PC-3 (cell line): Measurements from ENCODE around the gene ADGRG6. TPM values are rescaled to one million over a fixed set of nuclear protein-coding genes. Genes with fewer than 3 reads are reported as not detected.

ENCODE experiments used
- ATAC-seq: fragments of 200-7000 bp; cut with Tn5 transposase; 2 replicates; pipeline ENCODE4 v1.9.1; 2020; ENCODE audit warnings: mild to moderate bottlenecking, moderate library complexity
- BruUV-seq: library from RNA; stranded (reverse); fragments of 400-500 nt; replicated peaks from 2 replicates; lab custom pipeline; 2021; lab: Mats Ljungman, UMichigan
- CTCF ChIA-PET: fragments of 300-600 bp; sonication (Branson Sonifier 250); formaldehyde crosslinking; loops from one replicate; lab custom pipeline; 2022; ENCODE audit warnings: antibody characterized with exemption; lab: Charles Lee
- POLR2A ChIA-PET: fragments of 300-600 bp; sonication (Branson Sonifier 250); formaldehyde crosslinking; loops from one replicate; lab custom pipeline; 2022; ENCODE audit warnings: antibody characterized with exemption; ENCODE audit not compliant: unreplicated experiment; lab: Charles Lee
- DNase-seq: peaks from one replicate; pipeline ENCODE4 v3.0.0-alpha.2; 2015
- H2AFZ ChIP-seq: fragments of 300-600 bp; sonication (generic); 2 replicates; pipeline ENCODE4 v1.6.0; 2016; ENCODE audit warnings: antibody characterized with exemption, low read length
- H3F3A ChIP-seq: fragments of 300-600 bp; sonication (generic); one replicate; pipeline ENCODE4 v1.6.0; 2017; ENCODE audit warnings: antibody characterized with exemption, low read length, control low read depth, mild to moderate bottlenecking; ENCODE audit not compliant: unreplicated experiment
- H3K27ac ChIP-seq: fragments of 300-600 bp; sonication (generic); 2 replicates; pipeline ENCODE4 v1.5.1; 2016; ENCODE audit warnings: mild to moderate bottlenecking, low read length
- H3K27me3 ChIP-seq: fragments of 300-600 bp; sonication (generic); 2 replicates; pipeline ENCODE4 v1.6.1; 2016; ENCODE audit warnings: low read length, mixed read lengths
- H3K36me3 ChIP-seq: fragments of 300-600 bp; sonication (generic); 2 replicates; pipeline ENCODE4 v1.6.1; 2016; ENCODE audit warnings: low read depth, mixed run types, low read length, mixed read lengths
- H3K4me1 ChIP-seq: fragments of 300-600 bp; sonication (generic); 2 replicates; pipeline ENCODE4 v1.5.1; 2016; ENCODE audit warnings: low read length; ENCODE audit not compliant: insufficient read depth
- H3K4me2 ChIP-seq: fragments of 300-600 bp; sonication (generic); 2 replicates; pipeline ENCODE4 v1.6.0; 2016; ENCODE audit warnings: low read length
- H3K4me3 ChIP-seq: fragments of 300-600 bp; sonication (generic); 2 replicates; pipeline ENCODE4 v1.5.1; 2016; ENCODE audit warnings: mild to moderate bottlenecking, low read length, mixed read lengths
- H3K79me2 ChIP-seq: fragments of 300-600 bp; sonication (generic); 2 replicates; pipeline ENCODE4 v1.6.1; 2017; ENCODE audit warnings: low read length, mixed read lengths
- H3K9ac ChIP-seq: fragments of 300-600 bp; sonication (generic); 2 replicates; pipeline ENCODE4 v1.6.0; 2016; ENCODE audit warnings: mild to moderate bottlenecking, low read length
- H3K9me2 ChIP-seq: fragments of 300-600 bp; sonication (generic); replicated peaks from 2 replicates; pipeline ENCODE4 v1.6.1; 2016; ENCODE audit warnings: mixed run types, low read length, mixed read lengths
- H3K9me3 ChIP-seq: fragments of 300-600 bp; sonication (generic); 2 replicates; pipeline ENCODE4 v1.6.1; 2016; ENCODE audit warnings: low read length, mixed read lengths
- H4K20me1 ChIP-seq: fragments of 300-600 bp; sonication (generic); 2 replicates; pipeline ENCODE4 v1.6.1; 2016; ENCODE audit warnings: low read length, mixed read lengths
- EZH2 ChIP-seq: fragments of 300-600 bp; sonication (generic); IDR thresholded peaks from one replicate; pipeline ENCODE4 v1.6.1; 2017; ENCODE audit warnings: antibody characterized with exemption, mild to moderate bottlenecking, low read length; ENCODE audit not compliant: unreplicated experiment
- EZH2phosphoT487 ChIP-seq: fragments of 300-600 bp; sonication (generic); IDR thresholded peaks from 2 replicates; pipeline ENCODE4 v1.6.1; 2018; ENCODE audit warnings: mild to moderate bottlenecking, antibody characterized with exemption, low read length, borderline replicate concordance
- intact Hi-C: fragments of 100-400 bp; cut with micrococcal nuclease; formaldehyde crosslinking; loops from 2 replicates; pipeline ENCODE4 v1.9.0; 2023
- total RNA-seq: library from RNA; depleted of rRNA; stranded (reverse); fragments of >200 nt; gene quantifications from 2 replicates; pipeline ENCODE4 v1.2.3, GENCODE V29; 2014
- TF ChIP-seq, protein P1 (sequence below): fragments of 300-600 bp; sonication (generic); conservative IDR thresholded peaks from 2 replicates; pipeline ENCODE4 v1.5.1; 2017; ENCODE audit warnings: antibody characterized with exemption, low read depth, mild to moderate bottlenecking, low read length

Gene ADGRG6
- total RNA-seq, 1 experiment from 2014 or later, result 73.2 TPM

DNA sequence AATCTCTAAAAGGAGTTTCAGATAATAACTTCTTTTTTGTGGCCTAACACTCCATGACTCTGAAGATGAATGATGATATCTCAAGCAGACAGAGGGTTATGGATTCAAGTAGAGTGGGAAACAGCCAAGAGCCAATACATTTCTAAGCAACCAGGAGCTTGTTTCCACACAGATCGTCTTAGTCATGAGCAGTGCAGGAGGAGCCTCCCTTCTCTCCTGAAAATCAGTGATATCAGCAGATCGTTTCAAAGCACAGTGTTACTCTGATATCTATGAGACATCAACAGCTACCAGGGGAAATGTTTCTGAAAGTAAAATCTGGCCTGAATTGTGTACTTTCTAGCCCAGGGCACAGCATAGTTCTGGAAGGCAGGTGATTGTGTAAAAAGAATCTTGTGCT is 11.5 kb downstream of the ADGRG6 start:
- H3K9me2 ChIP-seq, result no peaks in the 10 kb centered on the region
- no peaks in the 10 kb centered on the region; the same call in 1 of the 2 replicates for H4K20me1 ChIP-seq
- H3K79me2 ChIP-seq, result peaks cover 87% of the 10 kb centered on the region
- peaks cover 4% of the 10 kb centered on the region for H3F3A ChIP-seq
- DNase-seq (no peak), ATAC-seq (0 out of 2 replicates have a peak, but pooled peaks have one; percentile 33)
- H3K27me3 ChIP-seq, result no peaks in the 10 kb centered on the region
- BruUV-seq, result no TSS peak
- no peak overlapping the region for H3K27ac ChIP-seq
- intact Hi-C loops, result no loop called here
- ChIA-PET CTCF (no interaction called here), POLR2A (no interaction called here)
- H3K9ac ChIP-seq, result no peak overlapping the region
- no peak for TF ChIP-seq EZH2phosphoT487
- no peak for TF ChIP-seq EZH2
- TF ChIP-seq, protein P1, sequence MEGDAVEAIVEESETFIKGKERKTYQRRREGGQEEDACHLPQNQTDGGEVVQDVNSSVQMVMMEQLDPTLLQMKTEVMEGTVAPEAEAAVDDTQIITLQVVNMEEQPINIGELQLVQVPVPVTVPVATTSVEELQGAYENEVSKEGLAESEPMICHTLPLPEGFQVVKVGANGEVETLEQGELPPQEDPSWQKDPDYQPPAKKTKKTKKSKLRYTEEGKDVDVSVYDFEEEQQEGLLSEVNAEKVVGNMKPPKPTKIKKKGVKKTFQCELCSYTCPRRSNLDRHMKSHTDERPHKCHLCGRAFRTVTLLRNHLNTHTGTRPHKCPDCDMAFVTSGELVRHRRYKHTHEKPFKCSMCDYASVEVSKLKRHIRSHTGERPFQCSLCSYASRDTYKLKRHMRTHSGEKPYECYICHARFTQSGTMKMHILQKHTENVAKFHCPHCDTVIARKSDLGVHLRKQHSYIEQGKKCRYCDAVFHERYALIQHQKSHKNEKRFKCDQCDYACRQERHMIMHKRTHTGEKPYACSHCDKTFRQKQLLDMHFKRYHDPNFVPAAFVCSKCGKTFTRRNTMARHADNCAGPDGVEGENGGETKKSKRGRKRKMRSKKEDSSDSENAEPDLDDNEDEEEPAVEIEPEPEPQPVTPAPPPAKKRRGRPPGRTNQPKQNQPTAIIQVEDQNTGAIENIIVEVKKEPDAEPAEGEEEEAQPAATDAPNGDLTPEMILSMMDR, result no peak
- peaks cover 48% of the 10 kb centered on the region for H3K36me3 ChIP-seq
- no peak overlapping the region for H2AFZ ChIP-seq
- H3K4me2 ChIP-seq, result no peak overlapping the region
- H3K9me3 ChIP-seq, result no peaks in the 10 kb centered on the region
- H3K4me1 ChIP-seq, result peaks cover 13% of the 10 kb centered on the region; the same call in 1 of the 2 replicates
- no peak overlapping the region for H3K4me3 ChIP-seq

- Histone ChIP-seq H3K79me2 (peaks cover 89% of the 10 kb centered on the region), H4K20me1 (no peaks in the 10 kb centered on the region), H3K9me2 (no peaks in the 10 kb centered on the region), H3K4me3 (no peak overlapping the region), H3K27ac (no peak overlapping the region), H3K4me2 (no peak overlapping the region), H3K9ac (no peak overlapping the region), H3K9me3 (no peaks in the 10 kb centered on the region), H3F3A (peaks cover 4% of the 10 kb centered on the region), H3K27me3 (no peaks in the 10 kb centered on the region), H3K36me3 (peaks cover 22% of the 10 kb centered on the region; the same call in 1 of the 2 replicates), H2AFZ (no peak overlapping the region), H3K4me1 (peaks cover 33% of the 10 kb centered on the region)
- DNase-seq, result no peak
- TF ChIP-seq, protein P1, result no peak
- TF ChIP-seq EZH2phosphoT487 (no peak), EZH2 (no peak)
- CTCF ChIA-PET, result no interaction called here
- POLR2A ChIA-PET, result no interaction called here
- intact Hi-C loops, result no loop called here
- no peak for ATAC-seq
- no TSS peak for BruUV-seq
These were observed 15.1 kb downstream of the ADGRG6 start for GRCh38 chr6:142316791-142317368.

GRCh38 chr6:142318714-142319113 is 16.9 kb downstream of the ADGRG6 start:
- Histone ChIP-seq H3K4me1 (peaks cover 49% of the 10 kb centered on the region), H3K9me2 (no peaks in the 10 kb centered on the region), H3K27me3 (no peaks in the 10 kb centered on the region), H3K9ac (no peak overlapping the region), H3K36me3 (peaks cover 6% of the 10 kb centered on the region; the same call in 1 of the 2 replicates), H3K4me3 (no peak overlapping the region), H3K79me2 (peaks cover 72% of the 10 kb centered on the region), H4K20me1 (no peaks in the 10 kb centered on the region), H2AFZ (no peak overlapping the region), H3F3A (peaks cover 8% of the 10 kb centered on the region), H3K27ac (no peak overlapping the region), H3K4me2 (no peak overlapping the region), H3K9me3 (no peaks in the 10 kb centered on the region)
- BruUV-seq, result no TSS peak
- ATAC-seq (no peak), DNase-seq (no peak)
- POLR2A ChIA-PET, result no interaction called here
- TF ChIP-seq EZH2 (no peak), EZH2phosphoT487 (no peak)
- TF ChIP-seq, protein P1, result no peak
- intact Hi-C loops, result no loop called here
- CTCF ChIA-PET, result interaction anchor here (0.9 kb wide), 1 partner anchor 54 kb away, joined by 3 read pairs; no protein-coding TSS in a partner anchor
